GM12878 (cell line): ENCODE measurements around the gene DAO. TPM values are rescaled to one million over a fixed set of nuclear protein-coding genes. Genes with fewer than 3 reads are reported as not detected.

Source experiments
- ATF7 ChIP-seq: fragments of 450-650 bp; IDR thresholded peaks from 2 replicates; pipeline ENCODE4 v1.6.1; 2016; ENCODE audit warnings: low read depth, mild to moderate bottlenecking
- BHLHE40 ChIP-seq, 2 experiments: fragments of 450-650 bp in 1 of 2; IDR thresholded peaks; 2 replicates each; pipeline ENCODE4 v1.6.1; 2011 to 2017; ENCODE audit warnings: low read depth in 2 of 2, borderline replicate concordance in 1 of 2, improper control_type of control experiment in 1 of 2, low read length in 1 of 2, mild to moderate bottlenecking in 1 of 2
- BRCA1 ChIP-seq: IDR thresholded peaks from 2 replicates; pipeline ENCODE4 v1.6.1; 2011; ENCODE audit warnings: low read depth, low read length, improper control_type of control experiment
- E4F1 ChIP-seq: fragments of 450-650 bp; IDR thresholded peaks from 2 replicates; pipeline ENCODE4 v1.6.1; 2018; ENCODE audit warnings: borderline replicate concordance, mild to moderate bottlenecking; ENCODE audit not compliant: partially characterized antibody
- ETV6 ChIP-seq, 2 experiments: fragments of 450-650 bp in 1 of 2; IDR thresholded peaks in 1 of 2; conservative IDR thresholded peaks in 1 of 2; 2 replicates each; pipeline ENCODE4 v1.6.1; 2014; ENCODE audit warnings: antibody characterized with exemption in 1 of 2, borderline replicate concordance in 1 of 2, low read depth in 1 of 2, mild to moderate bottlenecking in 1 of 2, moderate library complexity in 1 of 2
- HCFC1 ChIP-seq: fragments of 150-350 bp; IDR thresholded peaks from 2 replicates; pipeline ENCODE4 v1.6.1; 2014; ENCODE audit warnings: low read length
- IRF3 ChIP-seq: fragments of 450-650 bp; IDR thresholded peaks from 2 replicates; pipeline ENCODE4 v1.6.1; 2014; ENCODE audit warnings: mild to moderate bottlenecking
- JUND ChIP-seq: IDR thresholded peaks from 2 replicates; pipeline ENCODE4 v1.6.1; 2012; ENCODE audit warnings: low read depth, mild to moderate bottlenecking, low read length, improper control_type of control experiment, moderate library complexity
- MEF2B ChIP-seq: fragments of 450-650 bp; IDR thresholded peaks from 2 replicates; pipeline ENCODE4 v1.6.1; 2018; ENCODE audit warnings: mild to moderate bottlenecking, moderate library complexity; ENCODE audit not compliant: partially characterized antibody, poor library complexity, severe bottlenecking
- MLLT1 ChIP-seq: fragments of 450-650 bp; IDR thresholded peaks from 2 replicates; pipeline ENCODE4 v1.6.1; 2016; ENCODE audit warnings: mild to moderate bottlenecking
- RCOR1 ChIP-seq: conservative IDR thresholded peaks from 2 replicates; pipeline ENCODE4 v1.6.1; 2012; ENCODE audit warnings: low read depth, low read length, improper control_type of control experiment
- SIN3A ChIP-seq: IDR thresholded peaks from 2 replicates; pipeline ENCODE4 v1.6.1; 2012; ENCODE audit warnings: low read depth, low read length, improper control_type of control experiment
- SIX5 ChIP-seq: IDR thresholded peaks from 2 replicates; pipeline ENCODE4 v1.6.1; 2011; ENCODE audit warnings: mild to moderate bottlenecking, low read depth, low read length, moderate library complexity; ENCODE audit not compliant: severe bottlenecking
- SRF ChIP-seq, 2 experiments: IDR thresholded peaks; 2 replicates each; pipeline ENCODE4 v1.6.1; 2011; ENCODE audit warnings: low read depth in 2 of 2, low read length in 2 of 2, mild to moderate bottlenecking in 1 of 2, moderate library complexity in 1 of 2
- STAT3 ChIP-seq: IDR thresholded peaks from 2 replicates; pipeline ENCODE4 v1.6.1; 2011; ENCODE audit warnings: low read depth, low read length, improper control_type of control experiment
- TAF1 ChIP-seq: IDR thresholded peaks from 2 replicates; pipeline ENCODE4 v1.6.1; 2011; ENCODE audit warnings: mild to moderate bottlenecking, low read depth, low read length, borderline replicate concordance
- TCF7 ChIP-seq: IDR thresholded peaks from 2 replicates; pipeline ENCODE4 v1.6.1; 2014; ENCODE audit warnings: antibody characterized with exemption, borderline replicate concordance
- USF1 ChIP-seq: IDR thresholded peaks from 2 replicates; pipeline ENCODE4 v1.6.1; 2011; ENCODE audit warnings: borderline replicate concordance, low read depth, mild to moderate bottlenecking, moderate library complexity, mixed read lengths, low read length; ENCODE audit not compliant: insufficient read depth; ENCODE audit errors: extremely low read length
- ZBTB33 ChIP-seq: fragments of 450-650 bp; IDR thresholded peaks from 2 replicates; pipeline ENCODE4 v1.6.1; 2017; ENCODE audit warnings: mild to moderate bottlenecking
- ZNF24 ChIP-seq: fragments of 450-650 bp; IDR thresholded peaks from 2 replicates; pipeline ENCODE4 v1.6.1; 2017; ENCODE audit warnings: antibody characterized with exemption, mild to moderate bottlenecking
- ZZZ3 ChIP-seq: IDR thresholded peaks from 2 replicates; pipeline ENCODE4 v1.6.1; 2011; ENCODE audit warnings: low read depth; ENCODE audit not compliant: control insufficient read depth, insufficient read length
- polyA plus RNA-seq, 11 experiments: library from polyadenylated mRNA; depleted of rRNA in 4 of 11; unstranded in 6 of 11; stranded (reverse) in 5 of 11; fragments of >200 nt; fragmentation: Nextera tagmentation in 4 of 11; fragmentation: Illumina TruSeq in 1 of 11; extraction: Ambion mirVana in 4 of 11; extraction: Trizol in 1 of 11; gene quantifications; 1 replicate in 1 of 11; 2 replicates in 10 of 11; pipeline versions ENCODE4 v1.2.1 to v1.2.3, GENCODE V29; 2011 to 2016; ENCODE audit warnings: inconsistent platforms in 2 of 11, missing spikeins in 2 of 11, low read depth in 1 of 11
- total RNA-seq, 4 experiments: library from RNA; depleted of rRNA in 3 of 4; stranded (reverse); fragments of >200 nt in 3 of 4; fragmentation: Illumina TruSeq in 1 of 4; extraction: Trizol in 1 of 4; gene quantifications; 2 replicates each; pipeline versions ENCODE4 v1.2.1 to v1.2.3, GENCODE V29; 2013 to 2021

Gene DAO
- total and polyA plus RNA-seq, 10 of the 15 experiments (the other 5 are each of a cell fraction or from before 2014, with no cell fraction given) = 0.15 TPM; not detected in 9

- TF ChIP-seq IRF3 = no peak
- TF ChIP-seq MEF2B = peak; percentile 27
- TF ChIP-seq ZNF24 = peak; percentile 63
- peak; percentile 51; the same call in 1 of the 2 replicates for TF ChIP-seq JUND
- TF ChIP-seq MLLT1 = peak; percentile 42; the same call in 1 of the 2 replicates
- TF ChIP-seq ETV6 (conservative IDR thresholded peaks at IDR 0.05 in 1 of 2, IDR thresholded peaks at IDR 0.05 in 1 of 2; ENCODE audit: borderline replicate concordance in 1 of 2, low read depth in 1 of 2) = peak in 1 of 2 experiments; percentile 34; a peak in 1 of 4 replicates
- peak; percentile 93 for TF ChIP-seq ATF7
- TF ChIP-seq SRF (IDR thresholded peaks at IDR 0.05; ENCODE audit: low read depth in 2 of 2, low read length in 2 of 2) = 0 out of 4 replicates have a peak, but pooled peaks of 1 of the 2 experiments have one; percentile 48
- TF ChIP-seq RCOR1 = 0 out of 2 replicates have a peak, but pooled peaks have one; percentile 47
- TF ChIP-seq TAF1 = no peak
- no peak for TF ChIP-seq STAT3
- no peak for TF ChIP-seq USF1
- TF ChIP-seq ZZZ3 = no peak
- TF ChIP-seq SIN3A = peak; percentile 45; the same call in 1 of the 2 replicates
- no peak for TF ChIP-seq HCFC1
- TF ChIP-seq TCF7 = no peak
- no peak for TF ChIP-seq ZBTB33
- no peak for TF ChIP-seq SIX5
- TF ChIP-seq BRCA1 = no peak
- TF ChIP-seq BHLHE40 (IDR thresholded peaks at IDR 0.05; ENCODE audit: borderline replicate concordance in 1 of 2, low read depth in 2 of 2, low read length in 1 of 2) = peak; percentile 72 to 79
- TF ChIP-seq E4F1 = no peak
Measured at GRCh38 chr12:108854451-108855283, 25.2 kb upstream of the DAO start (continued).
